Effector memory CD4-positive, alpha-beta T cell (primary cell): Measurements from ENCODE around the gene GPS1.
A peak's percentile ranks its signal among the peaks of the same experiment; 100 is the strongest.
"Not testable (repeated sequence)": the region's sequence is repeated elsewhere in the genome, so short reads cannot be mapped to it uniquely, and the experiment has no call there.

ENCODE experiments used
- DNase-seq, 3 donors: peaks; one replicate each; pipeline ENCODE4 v3.0.0-alpha.2; 2020
- H3K27ac ChIP-seq: 2 replicates; pipeline ENCODE4 v1.7.0; 2013; ENCODE audit warnings: mild to moderate bottlenecking, low read length, moderate library complexity; ENCODE audit not compliant: insufficient read depth, poor library complexity, severe bottlenecking
- H3K27me3 ChIP-seq: replicated peaks from 2 replicates; pipeline ENCODE4 v1.7.0; 2013; ENCODE audit warnings: mild to moderate bottlenecking, low read length; ENCODE audit not compliant: insufficient read depth, control insufficient read depth, poor library complexity, severe bottlenecking
- H3K36me3 ChIP-seq: 2 replicates; pipeline ENCODE4 v1.7.0; 2013; ENCODE audit warnings: mild to moderate bottlenecking, low read length, moderate library complexity; ENCODE audit not compliant: control insufficient read depth, insufficient read depth
- H3K4me1 ChIP-seq: 2 replicates; pipeline ENCODE4 v1.7.0; 2013; ENCODE audit warnings: low read length, mild to moderate bottlenecking; ENCODE audit not compliant: control insufficient read depth, insufficient read depth, poor library complexity, severe bottlenecking
- H3K4me3 ChIP-seq: 2 replicates; pipeline ENCODE4 v1.7.0; 2013; ENCODE audit warnings: low read length, low read depth, mild to moderate bottlenecking; ENCODE audit not compliant: insufficient read depth, poor library complexity, severe bottlenecking
- H3K9me3 ChIP-seq: 2 replicates; pipeline ENCODE4 v1.7.0; 2013; ENCODE audit warnings: mild to moderate bottlenecking, low read length, moderate library complexity; ENCODE audit not compliant: control insufficient read depth

The GPS1 gene

GRCh38 chr17:82036634-82037091 lies 15.0 kb upstream of the GPS1 start:
- peak overlapping the region; percentile 77 for H3K4me3 ChIP-seq
- peaks cover 20% of the 10 kb centered on the region for H3K4me1 ChIP-seq
- H3K27ac ChIP-seq = peak overlapping the region; percentile 67
- DNase-seq = no peak
- H3K27me3 ChIP-seq = no peaks in the 10 kb centered on the region
- no peaks in the 10 kb centered on the region for H3K9me3 ChIP-seq
- no peaks in the 10 kb centered on the region for H3K36me3 ChIP-seq

GRCh38 chr17:82037092-82037888 lies 14.4 kb upstream of the GPS1 start, which contains the start of gene DCXR:
DCXR (minus strand) TSS chr17:82037697; CDS start chr17:82037682, 15 bp downstream.
- no peaks in the 10 kb centered on the region for H3K9me3 ChIP-seq
- peaks cover 16% of the 10 kb centered on the region for H3K4me1 ChIP-seq
- H3K27ac ChIP-seq = peak within 1 kb of the TSS; percentile 67
- H3K4me3 ChIP-seq = peak within 1 kb of the TSS; percentile 77
- DNase-seq = peak; percentile 89 to 92 (median 92)
- H3K36me3 ChIP-seq = no peaks in the 10 kb centered on the region
- H3K27me3 ChIP-seq = no peaks in the 10 kb centered on the region

- Histone ChIP-seq H3K4me3 (peak overlapping the region; percentile 77), H3K36me3 (no peaks in the 10 kb centered on the region), H3K4me1 (peaks cover 16% of the 10 kb centered on the region), H3K27ac (peak overlapping the region; percentile 67), H3K27me3 (no peaks in the 10 kb centered on the region), H3K9me3 (no peaks in the 10 kb centered on the region)
- no peak for DNase-seq
Measured at GRCh38 chr17:82037889-82038195, 13.9 kb upstream of the GPS1 start.

- H3K4me3 ChIP-seq, H3K27ac ChIP-seq, H3K9me3 ChIP-seq, H3K27me3 ChIP-seq, H3K36me3 ChIP-seq, DNase-seq: not testable (repeated sequence)
- peaks cover 16% of the 10 kb centered on the region for H3K4me1 ChIP-seq
Measured at GRCh38 chr17:82038796-82039409, 12.8 kb upstream of the GPS1 start.

- Histone ChIP-seq H3K9me3 (no peaks in the 10 kb centered on the region), H3K27ac (no peak overlapping the region), H3K4me1 (peaks cover 16% of the 10 kb centered on the region), H3K27me3 (no peaks in the 10 kb centered on the region), H3K36me3 (no peaks in the 10 kb centered on the region), H3K4me3 (no peak overlapping the region)
- no peak for DNase-seq
Measured at GRCh38 chr17:82039695-82040299, 11.9 kb upstream of the GPS1 start.

- peaks cover 7% of the 10 kb centered on the region for H3K4me1 ChIP-seq
- H3K9me3 ChIP-seq = no peaks in the 10 kb centered on the region
- H3K27me3 ChIP-seq = no peaks in the 10 kb centered on the region
- H3K36me3 ChIP-seq = no peaks in the 10 kb centered on the region
- no peak for DNase-seq
- H3K27ac ChIP-seq = no peak overlapping the region
- no peak overlapping the region for H3K4me3 ChIP-seq
Measured at GRCh38 chr17:82041144-82041814, 10.4 kb upstream of the GPS1 start.

- no peak overlapping the region for H3K4me3 ChIP-seq
- H3K36me3 ChIP-seq = peaks cover 4% of the 10 kb centered on the region
- no peak overlapping the region for H3K27ac ChIP-seq
- no peaks in the 10 kb centered on the region for H3K4me1 ChIP-seq
- no peaks in the 10 kb centered on the region for H3K9me3 ChIP-seq
- no peaks in the 10 kb centered on the region for H3K27me3 ChIP-seq
- no peak for DNase-seq
Measured at GRCh38 chr17:82042649-82043048, 9.0 kb upstream of the GPS1 start.

- DNase-seq = no peak
- H3K9me3 ChIP-seq = no peaks in the 10 kb centered on the region
- no peaks in the 10 kb centered on the region for H3K27me3 ChIP-seq
- H3K36me3 ChIP-seq = peaks cover 4% of the 10 kb centered on the region
- no peak overlapping the region for H3K4me3 ChIP-seq
- H3K4me1 ChIP-seq = no peaks in the 10 kb centered on the region
- no peak overlapping the region for H3K27ac ChIP-seq
Measured at GRCh38 chr17:82043507-82043906, 8.2 kb upstream of the GPS1 start.

GRCh38 chr17:82045936-82046484 lies 5.7 kb upstream of the GPS1 start:
- Histone ChIP-seq H3K4me3 (no peak overlapping the region), H3K9me3 (no peaks in the 10 kb centered on the region)
- DNase-seq = no peak

More at GRCh38 chr17:82045936-82046484, 5.7 kb upstream of the GPS1 start:
- no peaks in the 10 kb centered on the region for H3K27me3 ChIP-seq
- peaks cover 9% of the 10 kb centered on the region for H3K4me1 ChIP-seq
- H3K27ac ChIP-seq = no peak overlapping the region
- peaks cover 4% of the 10 kb centered on the region for H3K36me3 ChIP-seq
